HepG2 (cell line): ENCODE measurements around the gene SHF. TPM values are rescaled to one million over a fixed set of nuclear protein-coding genes. Genes with fewer than 3 reads are reported as not detected.

Experiments
- AKAP8 ChIP-seq: sonication (generic); formaldehyde crosslinking; IDR thresholded peaks from 2 replicates; pipeline ENCODE4 v1.5.1; 2020; ENCODE audit warnings: mild to moderate bottlenecking, missing genetic modification reagents
- FOSL1 ChIP-seq: sonication (generic); formaldehyde crosslinking; IDR thresholded peaks from 2 replicates; pipeline ENCODE4 v1.9.0; 2021; ENCODE audit warnings: missing genetic modification reagents, borderline replicate concordance
- ISX ChIP-seq: sonication (generic); formaldehyde crosslinking; conservative IDR thresholded peaks from 2 replicates; pipeline ENCODE4 v1.5.0; 2020; ENCODE audit warnings: missing genetic modification reagents
- KAT8 ChIP-seq: IDR thresholded peaks from 2 replicates; pipeline ENCODE4 v1.6.1; 2016; ENCODE audit warnings: missing genetic modification reagents, missing compliant biosample characterization
- PHF8 ChIP-seq: sonication (generic); formaldehyde crosslinking; IDR thresholded peaks from 2 replicates; pipeline ENCODE4 v1.5.0; 2020; ENCODE audit warnings: missing genetic modification reagents
- POLR2AphosphoS2 ChIP-seq: IDR thresholded peaks from 2 replicates; pipeline ENCODE4 v1.6.1; 2011; ENCODE audit warnings: low read depth, low read length, improper control_type of control experiment
- RFX3 ChIP-seq: IDR thresholded peaks from 2 replicates; pipeline ENCODE4 v1.6.1; 2016; ENCODE audit warnings: missing biosample characterization, missing genetic modification reagents
- SETDB1 ChIP-seq: sonication (generic); formaldehyde crosslinking; IDR thresholded peaks from 2 replicates; pipeline ENCODE4 v1.5.1; 2020; ENCODE audit warnings: missing genetic modification reagents, mild to moderate bottlenecking, borderline replicate concordance
- SRSF4 ChIP-seq: fragments of 200-400 bp; formaldehyde crosslinking; IDR thresholded peaks from one replicate; pipeline ENCODE4 v1.6.1; 2018; ENCODE audit warnings: mild to moderate bottlenecking, low read depth, low read length, moderate library complexity; ENCODE audit not compliant: poor library complexity, severe bottlenecking
- ZNF205 ChIP-seq: IDR thresholded peaks from 2 replicates; pipeline ENCODE4 v1.6.1; 2018; ENCODE audit warnings: missing biosample characterization, missing genetic modification reagents
- ZNF24 ChIP-seq: fragments of 450-650 bp; IDR thresholded peaks from 2 replicates; pipeline ENCODE4 v1.6.1; 2017; ENCODE audit warnings: antibody characterized with exemption, mild to moderate bottlenecking
- ZNF451 ChIP-seq: sonication (generic); formaldehyde crosslinking; IDR thresholded peaks from 2 replicates; pipeline ENCODE4 v1.5.0; 2020; ENCODE audit warnings: mild to moderate bottlenecking, missing genetic modification reagents
- ZNF562 ChIP-seq: sonication (generic); formaldehyde crosslinking; IDR thresholded peaks from 2 replicates; pipeline ENCODE4 v1.8.0; 2022; ENCODE audit warnings: missing genetic modification reagents, borderline replicate concordance
- ZNF615 ChIP-seq: sonication (generic); formaldehyde crosslinking; IDR thresholded peaks from 2 replicates; pipeline ENCODE4 v1.5.0; 2020; ENCODE audit warnings: mild to moderate bottlenecking, missing genetic modification reagents, borderline replicate concordance
- ZNF839 ChIP-seq: sonication (generic); formaldehyde crosslinking; IDR thresholded peaks from 2 replicates; pipeline ENCODE4 v1.4.0; 2020; ENCODE audit warnings: missing genetic modification reagents, mild to moderate bottlenecking, borderline replicate concordance
- ZNF883 ChIP-seq: sonication (generic); formaldehyde crosslinking; IDR thresholded peaks from 2 replicates; pipeline ENCODE4 v1.5.1; 2020; ENCODE audit warnings: mild to moderate bottlenecking, missing genetic modification reagents; ENCODE audit errors: not compliant biosample characterization
- polyA plus RNA-seq, 8 experiments: library from polyadenylated mRNA; depleted of rRNA in 3 of 8; stranded (reverse) in 7 of 8; unstranded in 1 of 8; fragments of >200 nt; fragmentation: Illumina TruSeq in 4 of 8; extraction: Trizol in 4 of 8; gene quantifications; 2 replicates each; pipeline versions ENCODE4 v1.2.1 to v1.2.3, GENCODE V29; 2011 to 2016; ENCODE audit warnings: low read depth in 4 of 8, missing spikeins in 1 of 8, mixed read lengths in 1 of 8; ENCODE audit not compliant: insufficient read depth in 1 of 8
- total RNA-seq, 5 experiments: library from RNA; depleted of rRNA; stranded (reverse); fragments of >200 nt; fragmentation: Illumina TruSeq; extraction: Trizol; gene quantifications; 2 replicates each; pipeline ENCODE4 v1.2.3, GENCODE V29; 2016; ENCODE audit warnings: low read depth in 1 of 5
- TF ChIP-seq, protein P1 (sequence below), 2 experiments: IDR thresholded peaks; 2 replicates each; pipeline ENCODE4 v1.6.1; 2011 to 2012; ENCODE audit warnings: low read length in 2 of 2, borderline replicate concordance in 1 of 2, low read depth in 1 of 2, mild to moderate bottlenecking in 1 of 2, moderate library complexity in 1 of 2
- TF ChIP-seq, protein P2 (sequence below): sonication (generic); formaldehyde crosslinking; IDR thresholded peaks from 2 replicates; pipeline ENCODE4 v1.4.0; 2020; ENCODE audit warnings: missing genetic modification reagents
- TF ChIP-seq, protein P3 (sequence below): sonication (generic); formaldehyde crosslinking; IDR thresholded peaks from 2 replicates; pipeline ENCODE4 v1.4.0; 2020; ENCODE audit warnings: missing genetic modification reagents; ENCODE audit errors: not compliant biosample characterization
- TF ChIP-seq, protein P4 (sequence below): conservative IDR thresholded peaks from 2 replicates; pipeline ENCODE4 v1.6.1; 2018; ENCODE audit warnings: missing genetic modification reagents
- TF ChIP-seq, protein P5 (sequence below): IDR thresholded peaks from 2 replicates; pipeline ENCODE4 v1.6.1; 2016

SHF gene
- total and polyA plus RNA-seq, 2 of the 13 experiments (the other 11 are each of a cell fraction or from before 2014, with no cell fraction given): 20.9 to 25.5 TPM

DNA sequence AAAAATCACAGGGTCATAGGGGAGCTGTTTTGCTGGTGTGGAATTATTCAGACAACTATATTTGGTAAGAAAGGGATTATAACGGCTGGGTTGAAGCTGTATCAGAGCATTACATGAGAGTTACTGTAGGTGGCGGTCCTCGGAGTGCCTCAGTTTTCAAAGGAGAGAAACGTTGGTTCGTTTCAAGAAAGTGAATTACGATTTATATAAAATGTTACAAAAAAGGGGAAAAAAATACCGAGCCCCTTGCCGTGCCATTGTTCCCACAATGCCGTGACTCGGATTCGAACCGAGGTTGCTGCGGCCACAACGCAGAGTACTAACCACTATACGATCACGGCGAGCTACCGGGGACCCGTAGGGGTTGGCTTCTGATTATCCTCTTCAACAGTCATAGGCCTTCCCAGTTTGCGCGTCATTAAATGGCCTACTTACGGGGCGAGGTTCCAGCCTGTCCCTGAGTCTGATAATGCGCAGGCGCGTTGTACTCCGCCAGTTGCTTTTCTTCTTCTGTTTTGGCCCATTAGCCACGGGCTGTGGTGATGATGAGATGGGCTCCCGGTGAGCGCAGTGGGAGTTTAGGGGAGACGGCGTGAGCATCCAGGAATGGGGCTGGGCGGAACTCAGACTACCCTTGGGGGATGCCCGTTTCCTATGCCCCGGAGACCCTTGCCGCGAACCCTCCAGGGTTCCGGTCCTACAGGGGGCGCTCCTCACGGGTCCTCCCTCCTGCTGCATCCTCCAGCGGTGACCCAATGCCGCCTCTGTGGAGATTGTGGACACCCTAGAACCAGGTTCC is 10.8 kb upstream of the SHF start (continued):
- TF ChIP-seq ZNF562 (CRISPR knock-in tag): no peak
- TF ChIP-seq SRSF4: no peak
- TF ChIP-seq, protein P1, sequence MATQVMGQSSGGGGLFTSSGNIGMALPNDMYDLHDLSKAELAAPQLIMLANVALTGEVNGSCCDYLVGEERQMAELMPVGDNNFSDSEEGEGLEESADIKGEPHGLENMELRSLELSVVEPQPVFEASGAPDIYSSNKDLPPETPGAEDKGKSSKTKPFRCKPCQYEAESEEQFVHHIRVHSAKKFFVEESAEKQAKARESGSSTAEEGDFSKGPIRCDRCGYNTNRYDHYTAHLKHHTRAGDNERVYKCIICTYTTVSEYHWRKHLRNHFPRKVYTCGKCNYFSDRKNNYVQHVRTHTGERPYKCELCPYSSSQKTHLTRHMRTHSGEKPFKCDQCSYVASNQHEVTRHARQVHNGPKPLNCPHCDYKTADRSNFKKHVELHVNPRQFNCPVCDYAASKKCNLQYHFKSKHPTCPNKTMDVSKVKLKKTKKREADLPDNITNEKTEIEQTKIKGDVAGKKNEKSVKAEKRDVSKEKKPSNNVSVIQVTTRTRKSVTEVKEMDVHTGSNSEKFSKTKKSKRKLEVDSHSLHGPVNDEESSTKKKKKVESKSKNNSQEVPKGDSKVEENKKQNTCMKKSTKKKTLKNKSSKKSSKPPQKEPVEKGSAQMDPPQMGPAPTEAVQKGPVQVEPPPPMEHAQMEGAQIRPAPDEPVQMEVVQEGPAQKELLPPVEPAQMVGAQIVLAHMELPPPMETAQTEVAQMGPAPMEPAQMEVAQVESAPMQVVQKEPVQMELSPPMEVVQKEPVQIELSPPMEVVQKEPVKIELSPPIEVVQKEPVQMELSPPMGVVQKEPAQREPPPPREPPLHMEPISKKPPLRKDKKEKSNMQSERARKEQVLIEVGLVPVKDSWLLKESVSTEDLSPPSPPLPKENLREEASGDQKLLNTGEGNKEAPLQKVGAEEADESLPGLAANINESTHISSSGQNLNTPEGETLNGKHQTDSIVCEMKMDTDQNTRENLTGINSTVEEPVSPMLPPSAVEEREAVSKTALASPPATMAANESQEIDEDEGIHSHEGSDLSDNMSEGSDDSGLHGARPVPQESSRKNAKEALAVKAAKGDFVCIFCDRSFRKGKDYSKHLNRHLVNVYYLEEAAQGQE (IDR thresholded peaks at IDR 0.05; ENCODE audit: borderline replicate concordance in 1 of 2, low read depth in 1 of 2, low read length in 2 of 2): peak in 1 of 2 experiments; percentile 31; a peak in 1 of 4 replicates
- no peak; the same call in 1 of the 2 replicates for TF ChIP-seq AKAP8 (CRISPR knock-in tag)
- TF ChIP-seq ZNF205 (CRISPR knock-in tag): peak; percentile 71; the same call in 1 of the 2 replicates
- TF ChIP-seq RFX3: no peak
- TF ChIP-seq ISX (CRISPR knock-in tag): no peak
- TF ChIP-seq, protein P2, sequence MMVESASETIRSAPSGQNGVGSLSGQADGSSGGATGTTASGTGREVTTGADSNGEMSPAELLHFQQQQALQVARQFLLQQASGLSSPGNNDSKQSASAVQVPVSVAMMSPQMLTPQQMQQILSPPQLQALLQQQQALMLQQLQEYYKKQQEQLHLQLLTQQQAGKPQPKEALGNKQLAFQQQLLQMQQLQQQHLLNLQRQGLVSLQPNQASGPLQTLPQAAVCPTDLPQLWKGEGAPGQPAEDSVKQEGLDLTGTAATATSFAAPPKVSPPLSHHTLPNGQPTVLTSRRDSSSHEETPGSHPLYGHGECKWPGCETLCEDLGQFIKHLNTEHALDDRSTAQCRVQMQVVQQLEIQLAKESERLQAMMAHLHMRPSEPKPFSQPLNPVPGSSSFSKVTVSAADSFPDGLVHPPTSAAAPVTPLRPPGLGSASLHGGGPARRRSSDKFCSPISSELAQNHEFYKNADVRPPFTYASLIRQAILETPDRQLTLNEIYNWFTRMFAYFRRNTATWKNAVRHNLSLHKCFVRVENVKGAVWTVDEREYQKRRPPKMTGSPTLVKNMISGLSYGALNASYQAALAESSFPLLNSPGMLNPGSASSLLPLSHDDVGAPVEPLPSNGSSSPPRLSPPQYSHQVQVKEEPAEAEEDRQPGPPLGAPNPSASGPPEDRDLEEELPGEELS (CRISPR knock-in tag): peak; percentile 39; the same call in 1 of the 2 replicates
- TF ChIP-seq PHF8: peak; percentile 48
- no peak for TF ChIP-seq ZNF839 (CRISPR knock-in tag)
- no peak; the same call in 1 of the 2 replicates for TF ChIP-seq POLR2AphosphoS2
- TF ChIP-seq, protein P3, sequence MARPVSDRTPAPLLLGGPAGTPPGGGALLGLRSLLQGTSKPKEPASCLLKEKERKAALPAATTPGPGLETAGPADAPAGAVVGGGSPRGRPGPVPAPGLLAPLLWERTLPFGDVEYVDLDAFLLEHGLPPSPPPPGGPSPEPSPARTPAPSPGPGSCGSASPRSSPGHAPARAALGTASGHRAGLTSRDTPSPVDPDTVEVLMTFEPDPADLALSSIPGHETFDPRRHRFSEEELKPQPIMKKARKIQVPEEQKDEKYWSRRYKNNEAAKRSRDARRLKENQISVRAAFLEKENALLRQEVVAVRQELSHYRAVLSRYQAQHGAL (CRISPR knock-in tag): peak; percentile 57
- TF ChIP-seq, protein P4, sequence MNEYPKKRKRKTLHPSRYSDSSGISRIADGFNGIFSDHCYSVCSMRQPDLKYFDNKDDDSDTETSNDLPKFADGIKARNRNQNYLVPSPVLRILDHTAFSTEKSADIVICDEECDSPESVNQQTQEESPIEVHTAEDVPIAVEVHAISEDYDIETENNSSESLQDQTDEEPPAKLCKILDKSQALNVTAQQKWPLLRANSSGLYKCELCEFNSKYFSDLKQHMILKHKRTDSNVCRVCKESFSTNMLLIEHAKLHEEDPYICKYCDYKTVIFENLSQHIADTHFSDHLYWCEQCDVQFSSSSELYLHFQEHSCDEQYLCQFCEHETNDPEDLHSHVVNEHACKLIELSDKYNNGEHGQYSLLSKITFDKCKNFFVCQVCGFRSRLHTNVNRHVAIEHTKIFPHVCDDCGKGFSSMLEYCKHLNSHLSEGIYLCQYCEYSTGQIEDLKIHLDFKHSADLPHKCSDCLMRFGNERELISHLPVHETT (CRISPR knock-in tag): no peak
- no peak for TF ChIP-seq ZNF883 (CRISPR knock-in tag)
- TF ChIP-seq, protein P5, sequence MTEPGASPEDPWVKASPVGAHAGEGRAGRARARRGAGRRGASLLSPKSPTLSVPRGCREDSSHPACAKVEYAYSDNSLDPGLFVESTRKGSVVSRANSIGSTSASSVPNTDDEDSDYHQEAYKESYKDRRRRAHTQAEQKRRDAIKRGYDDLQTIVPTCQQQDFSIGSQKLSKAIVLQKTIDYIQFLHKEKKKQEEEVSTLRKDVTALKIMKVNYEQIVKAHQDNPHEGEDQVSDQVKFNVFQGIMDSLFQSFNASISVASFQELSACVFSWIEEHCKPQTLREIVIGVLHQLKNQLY (CRISPR knock-in tag): 0 out of 2 replicates have a peak, but pooled peaks have one; percentile 32
- peak; percentile 87; the same call in 1 of the 2 replicates for TF ChIP-seq ZNF615 (CRISPR knock-in tag)
- TF ChIP-seq FOSL1 (CRISPR knock-in tag): no peak
- TF ChIP-seq KAT8 (CRISPR knock-in tag): peak; percentile 76
- TF ChIP-seq ZNF24: peak; percentile 99
- no peak for TF ChIP-seq SETDB1
- 0 out of 2 replicates have a peak, but pooled peaks have one; percentile 40 for TF ChIP-seq ZNF451 (CRISPR knock-in tag)
